HG03175 (cell line): ENCODE measurements around the gene OR2S2.
"Not testable (repeated sequence)": the region's sequence is repeated elsewhere in the genome, so short reads cannot be mapped to it uniquely, and the experiment has no call there.

Experiments used
- ATAC-seq: cut with Tn5 transposase; IDR thresholded peaks from one replicate; pipeline ENCODE4 v1.9.1; 2021; ENCODE audit warnings: mild to moderate bottlenecking, moderate library complexity; ENCODE audit not compliant: unreplicated experiment

The OR2S2 gene, protein sequence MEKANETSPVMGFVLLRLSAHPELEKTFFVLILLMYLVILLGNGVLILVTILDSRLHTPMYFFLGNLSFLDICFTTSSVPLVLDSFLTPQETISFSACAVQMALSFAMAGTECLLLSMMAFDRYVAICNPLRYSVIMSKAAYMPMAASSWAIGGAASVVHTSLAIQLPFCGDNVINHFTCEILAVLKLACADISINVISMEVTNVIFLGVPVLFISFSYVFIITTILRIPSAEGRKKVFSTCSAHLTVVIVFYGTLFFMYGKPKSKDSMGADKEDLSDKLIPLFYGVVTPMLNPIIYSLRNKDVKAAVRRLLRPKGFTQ

DNA sequence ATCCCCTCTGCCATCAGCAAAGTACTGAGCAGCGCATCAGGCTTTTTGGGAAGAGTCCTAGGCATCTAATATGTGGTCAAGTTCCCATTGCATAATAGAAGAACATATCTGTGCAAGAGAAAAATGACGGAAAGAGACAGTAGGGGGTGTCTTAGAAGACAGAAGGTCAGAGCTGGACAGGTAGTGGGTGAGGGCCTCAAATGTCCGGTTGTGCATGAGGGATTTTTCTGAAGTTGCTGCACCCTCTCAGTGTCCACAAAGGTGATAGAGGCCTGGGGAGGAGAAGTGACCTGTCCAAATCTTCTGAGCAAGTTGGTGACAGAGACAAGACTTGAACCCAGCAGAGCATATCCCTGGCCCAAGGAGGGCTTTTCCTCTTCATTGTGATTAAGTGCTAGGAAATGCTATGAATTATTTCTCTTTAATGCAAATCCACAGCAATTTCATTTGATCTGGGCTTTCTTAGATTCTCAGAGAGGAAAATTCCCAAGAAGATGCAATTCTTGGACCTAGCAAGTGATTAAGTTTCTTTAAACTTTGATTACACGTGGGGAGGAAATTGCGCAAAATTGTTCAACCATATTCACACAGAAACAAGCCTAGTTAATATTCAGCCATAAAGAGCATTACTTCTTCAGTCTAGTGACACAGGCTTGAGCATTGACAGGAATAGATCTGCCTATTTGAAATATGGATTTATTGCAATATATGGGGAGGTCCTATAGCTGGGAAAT lies at the start of gene OR2S2:
OR2S2 (minus strand) TSS at position 51 of the 734 bp plus-strand sequence. CDS start 56 bp downstream, outside the sequence.
- no peak for ATAC-seq

- peak; percentile 71 for ATAC-seq
Observed at GRCh38 chr9:36007316-36007708, 49.4 kb upstream of the OR2S2 start.

DNA sequence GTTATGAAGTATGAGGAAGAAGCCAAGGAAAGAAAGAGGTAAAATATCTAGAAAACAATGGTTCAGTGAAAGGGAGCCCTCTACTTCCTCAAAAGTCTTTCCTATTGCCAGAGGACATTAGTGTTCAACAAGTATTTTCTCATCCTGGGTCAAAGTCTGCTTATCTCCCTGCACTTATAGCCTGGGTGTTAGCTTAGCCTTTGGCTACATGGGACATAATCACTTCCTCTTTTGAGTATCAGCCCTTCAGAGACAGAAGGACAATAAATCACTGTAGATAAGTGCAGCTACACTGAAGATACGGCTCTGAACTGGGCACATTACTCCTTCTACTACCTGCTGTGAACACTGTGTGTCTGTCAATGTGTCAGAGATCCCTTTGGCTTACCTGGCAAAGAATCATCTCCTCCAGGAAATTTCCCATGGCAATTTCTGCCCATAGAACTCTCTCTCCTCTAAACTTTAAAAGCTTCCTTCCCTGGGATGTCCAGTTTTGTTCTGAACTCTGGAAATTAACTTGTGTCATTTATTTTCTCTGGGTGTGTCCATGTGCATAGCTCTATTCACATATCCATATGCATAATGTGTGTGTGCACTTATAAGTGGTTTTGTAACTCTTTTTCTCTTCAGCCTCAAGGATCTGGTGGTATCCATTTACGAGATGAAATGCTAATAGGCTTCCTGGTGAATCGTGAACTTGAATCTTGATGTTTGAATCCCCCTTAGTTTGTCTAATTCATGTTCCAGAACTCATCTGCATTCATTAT lies 48.8 kb upstream of the OR2S2 start:
- no peak for ATAC-seq

DNA sequence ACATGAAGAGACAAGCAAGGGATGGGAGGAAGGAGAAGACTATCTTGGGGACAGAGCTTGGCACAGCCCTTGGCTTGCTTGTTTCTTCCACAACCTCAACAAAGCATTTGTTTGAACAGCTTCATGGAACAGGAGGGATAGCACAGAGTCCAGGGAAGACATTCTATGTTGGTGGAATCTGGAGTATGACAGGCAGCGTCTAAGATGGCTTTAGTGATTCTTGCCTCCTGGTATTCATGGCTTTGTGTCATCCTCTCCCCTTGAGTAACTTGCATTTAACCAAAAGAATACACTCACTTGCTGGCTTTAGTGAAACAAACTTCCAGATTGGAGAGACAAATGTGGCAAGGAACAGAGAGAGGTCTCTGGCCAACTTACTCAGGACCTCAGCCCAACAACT lies 47.9 kb upstream of the OR2S2 start:
- no peak for ATAC-seq

GRCh38 chr9:35998333-35998732 lies 40.4 kb upstream of the OR2S2 start:
- ATAC-seq: no peak

DNA sequence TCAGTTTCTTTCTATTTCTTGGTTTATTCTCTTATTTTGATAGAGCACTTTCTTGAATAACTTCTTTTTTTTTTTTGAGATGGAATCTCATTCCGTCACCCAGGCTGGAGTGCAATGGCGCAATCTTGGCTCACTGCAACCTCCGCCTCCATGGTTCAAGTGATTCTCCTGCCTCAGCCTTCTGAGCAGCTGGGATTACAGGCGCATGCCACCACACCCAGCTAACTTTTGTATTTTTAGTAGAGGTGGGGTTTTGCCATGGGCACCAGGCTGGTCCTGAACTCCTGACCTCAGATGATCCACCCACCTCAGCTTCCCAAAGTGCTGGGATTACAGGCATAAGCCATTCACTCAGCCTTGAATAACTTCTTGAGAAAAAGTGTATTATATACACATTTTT lies 39.1 kb upstream of the OR2S2 start:
- ATAC-seq: not testable (repeated sequence)

DNA sequence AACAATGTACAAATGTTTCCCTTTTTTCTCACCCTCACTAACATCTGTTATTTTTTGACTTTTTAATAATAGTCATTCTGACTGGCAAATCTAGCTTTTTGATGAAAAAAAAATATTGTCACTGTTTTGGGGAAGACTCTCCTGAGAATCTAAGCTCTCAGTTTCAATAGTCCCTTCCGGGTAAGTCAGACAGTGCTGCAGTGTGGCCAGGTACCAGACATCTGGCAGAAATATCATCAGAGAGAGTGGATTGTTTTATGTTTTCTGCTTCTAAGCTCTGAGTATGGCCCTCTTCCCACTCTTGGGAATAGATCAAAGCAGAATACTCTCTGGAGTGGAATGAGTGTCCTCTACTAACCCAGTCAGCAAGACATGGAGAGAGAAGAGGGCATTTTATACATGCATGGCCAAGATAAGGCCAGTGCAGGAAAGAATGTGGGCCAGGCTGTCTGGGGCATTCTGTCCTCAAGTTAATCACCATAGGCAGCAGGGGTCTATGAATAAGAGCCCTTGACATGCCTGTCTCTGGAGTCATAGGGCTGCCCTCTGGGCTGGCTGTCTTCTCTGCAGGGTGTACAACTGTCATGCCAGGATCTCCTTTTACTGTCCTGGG lies 38.5 kb upstream of the OR2S2 start:
- ATAC-seq: no peak

- no peak for ATAC-seq
Observed at GRCh38 chr9:35994959-35995358, 37.0 kb upstream of the OR2S2 start.

- no peak for ATAC-seq
Observed at GRCh38 chr9:35993976-35994720, 36.2 kb upstream of the OR2S2 start.

- ATAC-seq: not testable (repeated sequence)
Observed at GRCh38 chr9:35993136-35993535, 35.2 kb upstream of the OR2S2 start.

GRCh38 chr9:35990155-35990554 lies 32.2 kb upstream of the OR2S2 start:
- no peak for ATAC-seq

DNA sequence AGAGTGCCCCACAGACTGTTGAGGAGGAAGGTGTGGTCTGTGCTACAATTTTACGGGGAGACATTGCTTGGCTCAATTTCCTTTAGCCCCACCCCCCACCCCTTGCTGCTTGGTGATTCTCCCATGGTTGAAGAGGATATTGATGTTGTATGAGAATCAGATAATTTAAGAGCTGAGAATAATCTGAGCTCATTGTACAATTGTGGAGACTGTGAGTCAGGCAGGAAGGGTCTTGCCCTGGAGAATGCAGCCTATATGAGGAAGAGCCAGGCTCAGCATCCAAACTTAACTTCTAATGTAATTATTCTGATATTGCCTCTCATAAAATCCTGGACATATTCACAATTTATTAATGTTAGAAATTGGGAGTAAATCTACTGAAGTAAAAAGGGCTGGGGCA lies 26.1 kb upstream of the OR2S2 start:
- ATAC-seq: no peak

DNA sequence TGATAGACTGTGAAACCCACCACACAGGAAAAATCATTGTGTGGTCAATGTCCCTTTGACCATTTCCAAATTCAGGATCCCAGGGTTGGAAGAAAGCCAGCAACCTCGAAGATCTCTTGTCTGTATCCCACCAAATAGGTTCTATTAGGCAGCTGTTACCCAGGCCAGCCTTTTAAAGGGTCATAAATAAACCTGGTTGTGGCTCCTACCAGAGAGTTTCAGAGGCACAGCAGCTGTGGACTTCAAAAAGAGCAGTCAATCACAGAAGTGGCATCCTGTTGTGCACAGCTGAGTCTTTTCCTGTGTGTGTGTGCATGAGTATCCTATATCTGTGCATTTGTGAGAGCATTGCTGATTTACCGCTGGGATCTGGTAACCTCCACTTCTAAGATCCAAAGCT lies 23.7 kb upstream of the OR2S2 start:
- no peak for ATAC-seq

- ATAC-seq: no peak
Observed at GRCh38 chr9:35980289-35981011, 22.5 kb upstream of the OR2S2 start.

GRCh38 chr9:35978792-35979191 lies 20.8 kb upstream of the OR2S2 start:
- ATAC-seq: no peak

- no peak for ATAC-seq
Observed at GRCh38 chr9:35976726-35977125, 18.8 kb upstream of the OR2S2 start.

DNA sequence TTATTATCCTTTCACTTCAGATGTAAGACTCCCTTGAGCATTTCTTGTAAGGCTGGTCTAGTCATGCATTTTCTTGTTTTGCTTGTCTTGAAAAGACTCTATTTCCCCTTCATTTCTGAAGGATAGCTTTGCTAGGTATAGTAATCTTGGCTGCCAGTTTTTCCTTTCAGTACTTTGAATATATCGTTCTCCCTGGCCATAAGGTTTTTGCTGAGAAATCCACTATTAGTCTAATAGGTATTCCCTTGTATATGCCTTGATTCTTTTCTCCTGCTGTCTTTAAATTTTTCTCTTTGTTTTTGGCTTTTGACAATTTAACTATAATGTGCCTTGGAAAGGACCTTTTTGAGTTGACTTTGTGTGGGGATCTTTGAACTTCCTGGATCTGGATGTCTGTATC lies 16.8 kb upstream of the OR2S2 start:
- ATAC-seq: no peak

GRCh38 chr9:35972093-35972492 lies 14.1 kb upstream of the OR2S2 start:
- no peak for ATAC-seq

DNA sequence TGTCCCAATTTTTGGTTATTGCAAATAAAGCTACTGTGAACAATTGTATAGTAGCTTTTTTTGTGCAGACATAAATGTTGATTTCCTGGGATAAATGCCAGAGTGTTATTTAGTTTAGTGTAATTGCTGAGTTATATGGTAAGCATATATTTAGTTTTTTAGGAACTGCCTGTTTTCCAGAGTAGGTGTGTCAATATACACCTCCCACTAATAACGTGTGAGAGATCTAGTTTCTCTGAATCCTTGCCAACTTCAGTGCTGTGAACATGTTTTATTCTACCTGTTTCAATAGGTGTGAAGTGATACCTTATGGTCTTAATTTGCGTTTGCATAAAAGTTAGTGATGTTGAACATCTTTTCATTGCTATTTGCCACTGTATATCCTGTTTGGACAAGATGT lies 9.1 kb upstream of the OR2S2 start:
- ATAC-seq: no peak

- ATAC-seq: no peak
Observed at GRCh38 chr9:35966433-35966832, 8.5 kb upstream of the OR2S2 start.
